Glomerular endothelial cell (primary cell): ENCODE data around the gene C19orf12. TPM values are rescaled to one million over a fixed set of nuclear protein-coding genes. Genes with fewer than 3 reads are reported as not detected.

Experiments used
- DNase-seq: peaks from one replicate; pipeline ENCODE4 v3.0.0-alpha.2; 2011; ENCODE audit warnings: low read depth, low spot score; ENCODE audit errors: extremely low read depth
- total RNA-seq: library from RNA; depleted of rRNA; stranded (reverse); fragments of >200 nt; gene quantifications from 2 replicates; pipeline ENCODE4 v1.2.3, GENCODE V29; 2015

Gene C19orf12
- total RNA-seq, 1 donor from 2014 or later = 31.9 TPM

DNA sequence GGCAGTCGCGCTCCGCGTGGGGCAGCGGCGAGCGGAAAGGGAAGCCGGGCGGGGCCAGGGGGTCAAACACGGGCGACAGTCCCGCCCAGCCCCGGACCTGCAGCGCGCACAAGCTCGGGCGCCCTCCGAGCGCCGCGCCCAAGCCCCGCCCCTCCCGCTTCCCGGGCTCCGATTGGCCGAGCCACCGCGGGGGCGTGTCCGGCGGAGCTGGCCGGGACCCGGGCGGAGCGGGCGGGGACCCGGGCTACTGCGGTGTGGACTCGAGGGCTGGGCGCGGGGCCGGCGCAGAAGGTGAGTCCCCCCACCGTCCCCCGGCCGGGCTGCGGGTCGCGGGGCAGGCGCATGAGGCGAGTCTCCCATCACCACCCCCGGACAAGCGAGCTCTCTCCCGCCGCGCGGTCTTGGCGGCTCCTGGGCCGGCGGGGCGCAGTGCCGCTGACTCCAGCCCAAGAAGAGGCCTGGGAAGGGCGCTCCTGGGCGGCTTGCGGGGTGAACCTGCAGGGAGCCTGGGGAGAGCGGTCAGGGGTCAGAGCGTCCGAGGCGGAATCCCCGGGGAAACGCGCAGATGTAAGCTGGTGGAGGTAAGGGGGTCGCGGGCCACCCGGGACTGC lies 49.7 kb downstream of the C19orf12 start, which contains the start of gene PLEKHF1:
PLEKHF1 (plus strand) TSS at position 247 of the 611 bp plus-strand sequence. CDS start 8,379 bp downstream, outside the sequence.
- no peak for DNase-seq

GRCh38 chr19:29664753-29665214 lies 50.3 kb downstream of the C19orf12 start:
- DNase-seq = no peak

DNA sequence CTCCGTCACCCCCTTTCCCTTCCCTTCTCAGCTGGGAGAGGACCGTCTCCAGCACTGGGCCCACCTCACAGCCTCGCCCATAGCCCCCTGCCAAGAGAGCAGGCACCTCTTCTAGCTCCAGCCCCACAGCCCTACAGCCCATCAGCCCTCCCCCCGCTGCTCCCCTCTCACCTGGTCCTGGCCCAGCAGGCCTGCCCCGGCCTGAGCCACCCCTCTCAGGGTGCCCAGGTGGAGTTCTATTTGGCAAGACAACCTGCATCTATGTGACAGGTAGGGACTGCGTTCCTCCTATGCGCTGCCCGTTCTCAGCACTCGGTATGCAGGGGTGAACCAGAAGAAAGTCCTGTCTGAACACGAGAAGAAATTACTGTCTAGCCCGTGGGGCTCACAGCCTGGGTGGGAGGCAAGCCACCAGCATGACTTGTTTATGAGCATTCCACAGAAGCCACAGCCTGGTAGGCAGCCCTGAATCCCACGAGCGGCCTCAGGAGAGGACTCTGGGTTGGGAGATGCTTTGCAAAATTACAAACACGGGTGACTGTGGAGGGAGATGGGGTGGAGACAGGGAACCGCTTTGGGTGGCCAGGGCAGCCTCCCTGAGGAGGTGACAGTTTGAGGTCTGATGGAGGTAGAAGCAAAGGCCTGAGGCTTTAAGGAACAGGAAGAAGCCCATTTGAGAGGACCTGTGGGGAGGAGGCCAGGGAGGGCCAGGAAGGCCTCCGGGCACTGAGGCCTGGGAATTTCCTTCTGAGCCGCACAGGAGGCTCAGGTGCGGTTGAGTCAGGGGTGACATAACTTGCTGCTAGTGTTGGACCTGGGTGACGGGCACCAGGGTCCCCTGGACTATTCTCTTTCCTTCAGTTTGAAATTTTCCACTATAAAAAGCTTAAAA lies 51.0 kb downstream of the C19orf12 start:
- no peak for DNase-seq

DNA sequence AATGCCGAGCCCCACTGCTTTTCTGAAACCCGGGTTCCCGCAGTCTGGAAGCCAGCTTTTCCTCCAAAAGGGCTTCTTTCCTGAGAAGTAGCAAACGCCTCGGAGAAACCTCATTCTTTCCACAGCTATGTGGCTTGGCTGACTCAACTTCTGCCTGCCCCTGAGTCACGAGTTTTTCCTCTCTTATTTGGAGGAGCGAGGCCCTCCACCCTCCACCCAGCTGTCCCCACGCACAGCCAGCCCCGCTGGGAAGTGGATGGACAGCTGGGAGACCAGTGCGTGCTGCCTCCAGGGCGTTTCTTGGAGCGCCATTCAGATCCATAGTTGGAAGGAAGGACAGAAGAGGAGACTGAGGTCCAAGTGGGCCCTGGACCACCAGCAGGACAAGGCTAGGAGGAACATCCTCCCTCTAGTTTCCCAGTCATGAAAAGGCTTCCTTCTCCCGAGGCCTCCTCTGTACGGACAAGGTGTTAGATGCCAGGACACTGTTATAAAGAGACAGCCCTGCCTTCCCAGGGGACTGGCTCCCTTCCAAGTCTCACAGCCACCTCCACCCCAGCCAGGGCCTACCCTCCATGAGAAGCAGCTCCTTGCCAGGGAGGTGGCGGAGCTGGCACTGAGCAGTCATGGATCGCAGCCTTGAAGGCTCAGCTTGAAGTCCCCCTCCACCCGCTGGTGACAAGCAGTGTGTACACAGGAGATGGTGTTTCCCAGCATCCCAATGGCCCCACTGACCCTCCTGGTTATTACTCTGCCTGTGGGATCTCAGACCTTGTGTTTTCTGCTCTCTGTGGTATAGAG lies 52.3 kb downstream of the C19orf12 start:
- no peak for DNase-seq

DNA sequence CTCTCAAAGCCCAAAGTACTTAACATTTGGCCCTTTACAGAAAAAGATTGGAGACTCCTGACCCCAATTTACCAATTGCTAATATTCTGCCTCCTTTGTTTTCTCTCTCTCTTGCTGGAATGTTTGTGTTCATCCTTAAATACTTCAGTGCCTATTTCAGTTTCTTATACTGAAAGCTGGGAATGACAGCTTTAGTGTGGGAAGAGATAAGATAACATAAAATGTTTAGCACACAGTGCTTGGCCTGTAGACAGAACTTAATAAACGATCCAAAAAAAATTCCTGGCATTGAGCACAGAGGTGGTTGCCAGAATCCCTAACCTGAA lies 52.8 kb downstream of the C19orf12 start:
- no peak for DNase-seq

- no peak for DNase-seq
Measured at GRCh38 chr19:29660835-29661234, 54.2 kb downstream of the C19orf12 start.

GRCh38 chr19:29658221-29658991 lies 56.7 kb downstream of the C19orf12 start:
- no peak for DNase-seq

DNA sequence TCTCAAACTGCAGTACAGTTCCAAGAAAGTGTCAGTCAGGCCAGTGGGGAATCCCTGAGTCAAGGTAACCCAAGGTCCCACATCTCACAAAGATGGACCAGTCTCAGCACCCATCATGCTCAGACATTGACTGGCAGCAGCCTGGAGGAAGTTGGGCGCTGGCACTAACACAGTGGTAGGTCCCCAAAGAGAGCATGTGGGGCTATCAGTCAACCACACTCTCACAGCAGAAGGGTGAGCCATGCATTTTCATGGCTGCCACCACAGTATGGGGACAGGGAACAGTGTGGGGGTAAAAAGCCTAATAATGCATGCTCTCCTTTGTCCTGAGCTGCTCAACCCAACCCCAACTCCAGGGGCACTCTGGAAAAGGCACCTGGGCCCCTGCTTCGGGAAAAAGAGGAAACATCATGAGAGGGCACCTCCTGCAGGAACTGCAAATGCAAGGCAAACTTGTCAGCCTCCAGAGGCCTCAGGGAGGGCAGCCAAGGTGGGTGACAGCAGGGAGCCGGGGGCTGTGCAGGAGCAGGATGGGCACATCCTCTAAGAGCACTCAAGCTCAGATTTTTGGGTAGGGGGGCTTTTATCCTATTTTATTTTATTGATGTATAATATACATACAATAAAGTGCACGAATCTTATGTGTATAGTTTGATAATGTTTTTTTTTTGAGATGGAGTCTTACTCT lies 59.3 kb downstream of the C19orf12 start:
- no peak for DNase-seq

DNA sequence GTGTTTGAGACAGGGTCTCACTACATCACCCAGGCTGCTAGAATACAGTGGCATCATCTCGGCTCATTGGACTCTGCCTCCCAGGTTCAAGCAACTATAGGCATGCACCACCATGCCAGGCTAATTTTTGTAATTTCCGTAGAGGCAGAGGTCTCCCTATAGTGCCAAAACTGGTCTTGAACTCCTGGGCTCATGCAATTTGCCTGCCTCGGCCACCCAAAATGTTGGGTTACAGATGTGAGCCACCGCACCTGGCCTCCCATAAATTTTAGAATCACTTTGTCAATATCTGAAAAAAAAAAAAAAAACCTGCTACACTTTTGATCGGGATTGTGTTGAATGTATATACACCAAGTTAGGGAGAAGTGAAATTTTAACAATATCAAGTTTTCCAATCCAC lies 61.7 kb downstream of the C19orf12 start:
- DNase-seq = no peak

- DNase-seq = no peak
Measured at GRCh38 chr19:29651622-29652394, 63.3 kb downstream of the C19orf12 start.

- no peak for DNase-seq
Measured at GRCh38 chr19:29650772-29651387, 64.2 kb downstream of the C19orf12 start.

Other genes with a start within 250 kb of the C19orf12 start
- gene VSTM2B, start 189.3 kb downstream of the C19orf12 start, total RNA-seq = not detected in 2 replicates
- gene POP4, start 109.0 kb downstream of the C19orf12 start, total RNA-seq = 43.2 and 68.1 TPM in 2 replicates
- gene PLEKHF1, start 49.8 kb downstream of the C19orf12 start, total RNA-seq = 16.3 and 22.8 TPM in 2 replicates
- gene CCNE1, start 96.7 kb upstream of the C19orf12 start, total RNA-seq = 6.5 and 8.3 TPM in 2 replicates
- 24.1 and 25.6 TPM in 2 replicates for gene URI1, start 227.0 kb upstream of the C19orf12 start, total RNA-seq